PFSK-1 (cell line): ENCODE data around the gene ETFA.

Experiments used
- FOXP2 ChIP-seq: optimal IDR thresholded peaks from 2 replicates; pipeline ENCODE3; 2011; ENCODE audit warnings: borderline replicate concordance, control low read depth, inconsistent platforms; ENCODE audit not compliant: insufficient read depth; ENCODE audit errors: extremely low read length, extremely low read depth
- POLR2AphosphoS5 ChIP-seq: IDR thresholded peaks from 2 replicates; pipeline ENCODE4 v1.6.1; 2012; ENCODE audit warnings: low read depth, mild to moderate bottlenecking, control low read depth, low read length, moderate library complexity
- SIN3A ChIP-seq: IDR thresholded peaks from 2 replicates; pipeline ENCODE4 v1.6.1; 2012; ENCODE audit warnings: mild to moderate bottlenecking, low read length, moderate library complexity, borderline replicate concordance; ENCODE audit not compliant: insufficient read depth
- TAF1 ChIP-seq: IDR thresholded peaks from 2 replicates; pipeline ENCODE4 v1.6.1; 2012; ENCODE audit warnings: low read length, control low read depth, borderline replicate concordance; ENCODE audit not compliant: insufficient read depth
- TF ChIP-seq, protein P1 (sequence below), 2 experiments: IDR thresholded peaks; 2 replicates each; pipeline versions ENCODE4 v1.6.1 to v1.8.0; 2011 to 2012; ENCODE audit warnings: low read depth in 2 of 2, low read length in 2 of 2, control low read depth in 1 of 2, inconsistent platforms in 1 of 2, mild to moderate bottlenecking in 1 of 2, moderate library complexity in 1 of 2; ENCODE audit not compliant: insufficient read depth in 1 of 2

DNA sequence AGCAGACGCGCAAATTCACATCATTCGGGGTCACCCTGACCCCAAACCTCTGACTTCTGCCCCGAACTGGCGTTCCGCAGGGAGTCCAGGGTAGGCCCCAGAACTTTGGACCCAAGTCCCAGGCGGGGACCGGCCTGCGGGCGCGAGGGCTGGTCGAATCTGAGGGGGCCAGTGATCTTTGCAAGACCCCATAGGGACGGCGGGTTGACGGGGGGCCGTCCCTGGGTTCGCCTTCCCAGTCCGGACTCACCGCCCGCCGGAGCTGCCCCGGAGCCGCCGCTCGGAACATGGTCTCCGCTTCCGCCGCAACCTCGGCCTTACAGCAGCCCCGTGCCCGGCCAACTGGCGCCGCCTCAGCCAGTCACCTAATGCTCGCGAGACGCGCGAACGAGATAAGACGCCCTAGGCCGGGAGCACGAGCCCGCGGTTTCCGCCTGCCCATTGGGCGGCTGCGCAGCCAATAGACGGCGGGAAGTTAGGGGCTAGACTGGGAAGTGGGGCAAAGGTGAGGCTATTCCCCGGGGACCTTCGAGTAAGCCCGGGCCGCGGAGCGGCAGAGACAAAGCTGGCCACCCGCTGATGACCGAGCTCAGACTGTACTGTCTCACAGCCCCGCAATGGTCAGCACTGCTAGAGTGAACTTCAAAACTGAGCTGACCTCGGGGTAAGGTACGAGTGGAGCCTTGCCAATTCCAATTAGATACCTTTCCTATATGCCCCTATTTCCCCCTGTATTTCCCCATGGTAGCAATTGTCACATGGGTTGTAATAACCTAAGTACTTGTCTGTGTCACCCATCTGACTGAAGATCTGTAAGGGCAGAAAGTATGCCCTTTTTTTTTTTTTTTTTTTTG, at the start of gene ETFA:
- TF ChIP-seq TAF1 = peak; percentile 94; the same call in 1 of the 2 replicates
- peak; percentile 98 for TF ChIP-seq POLR2AphosphoS5
- TF ChIP-seq FOXP2 = peak; percentile 82
- no peak; the same call in 1 of the 2 replicates for TF ChIP-seq SIN3A
- TF ChIP-seq, protein P1, sequence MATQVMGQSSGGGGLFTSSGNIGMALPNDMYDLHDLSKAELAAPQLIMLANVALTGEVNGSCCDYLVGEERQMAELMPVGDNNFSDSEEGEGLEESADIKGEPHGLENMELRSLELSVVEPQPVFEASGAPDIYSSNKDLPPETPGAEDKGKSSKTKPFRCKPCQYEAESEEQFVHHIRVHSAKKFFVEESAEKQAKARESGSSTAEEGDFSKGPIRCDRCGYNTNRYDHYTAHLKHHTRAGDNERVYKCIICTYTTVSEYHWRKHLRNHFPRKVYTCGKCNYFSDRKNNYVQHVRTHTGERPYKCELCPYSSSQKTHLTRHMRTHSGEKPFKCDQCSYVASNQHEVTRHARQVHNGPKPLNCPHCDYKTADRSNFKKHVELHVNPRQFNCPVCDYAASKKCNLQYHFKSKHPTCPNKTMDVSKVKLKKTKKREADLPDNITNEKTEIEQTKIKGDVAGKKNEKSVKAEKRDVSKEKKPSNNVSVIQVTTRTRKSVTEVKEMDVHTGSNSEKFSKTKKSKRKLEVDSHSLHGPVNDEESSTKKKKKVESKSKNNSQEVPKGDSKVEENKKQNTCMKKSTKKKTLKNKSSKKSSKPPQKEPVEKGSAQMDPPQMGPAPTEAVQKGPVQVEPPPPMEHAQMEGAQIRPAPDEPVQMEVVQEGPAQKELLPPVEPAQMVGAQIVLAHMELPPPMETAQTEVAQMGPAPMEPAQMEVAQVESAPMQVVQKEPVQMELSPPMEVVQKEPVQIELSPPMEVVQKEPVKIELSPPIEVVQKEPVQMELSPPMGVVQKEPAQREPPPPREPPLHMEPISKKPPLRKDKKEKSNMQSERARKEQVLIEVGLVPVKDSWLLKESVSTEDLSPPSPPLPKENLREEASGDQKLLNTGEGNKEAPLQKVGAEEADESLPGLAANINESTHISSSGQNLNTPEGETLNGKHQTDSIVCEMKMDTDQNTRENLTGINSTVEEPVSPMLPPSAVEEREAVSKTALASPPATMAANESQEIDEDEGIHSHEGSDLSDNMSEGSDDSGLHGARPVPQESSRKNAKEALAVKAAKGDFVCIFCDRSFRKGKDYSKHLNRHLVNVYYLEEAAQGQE (IDR thresholded peaks at IDR 0.05; ENCODE audit: insufficient read depth in 1 of 2, low read depth in 2 of 2, low read length in 2 of 2) = peak in 1 of 2 experiments; percentile 56; a peak in 2 of 4 replicates
